A673 (cell line): ENCODE data around the gene ZNF630. TPM values are rescaled to one million over a fixed set of nuclear protein-coding genes. Genes with fewer than 3 reads are reported as not detected.

ENCODE experiments used
- BruUV-seq: library from RNA; stranded (reverse); fragments of 400-500 nt; replicated peaks from 2 replicates; lab custom pipeline; 2021; lab: Mats Ljungman, UMichigan
- CTCF ChIA-PET: fragments of 300-600 bp; sonication (Branson Sonifier 250); formaldehyde crosslinking; loops from one replicate; lab custom pipeline; 2022; ENCODE audit warnings: antibody characterized with exemption; lab: Charles Lee
- POLR2A ChIA-PET: fragments of 300-600 bp; sonication (Branson Sonifier 250); formaldehyde crosslinking; loops from one replicate; lab custom pipeline; 2022; ENCODE audit warnings: antibody characterized with exemption; ENCODE audit not compliant: low non-redundant PET; lab: Charles Lee
- DNase-seq: peaks from one replicate; pipeline ENCODE4 v3.0.0-alpha.2; 2015; ENCODE audit warnings: low spot score
- H3K27ac ChIP-seq: fragments of 200-600 bp; sonication (generic); 2 replicates; pipeline ENCODE4 v1.5.1; 2016; ENCODE audit warnings: mixed run types, low read depth, mild to moderate bottlenecking, mixed read lengths, antibody characterized with exemption, low read length; ENCODE audit not compliant: poor library complexity, severe bottlenecking
- H3K27me3 ChIP-seq: fragments of 200-600 bp; sonication (generic); replicated peaks from 2 replicates; pipeline ENCODE4 v1.6.1; 2017; ENCODE audit warnings: mixed run types, low read depth, mild to moderate bottlenecking, mixed read lengths, antibody characterized with exemption, low read length; ENCODE audit not compliant: insufficient read depth, poor library complexity
- H3K36me3 ChIP-seq: fragments of 200-600 bp; sonication (generic); 2 replicates; pipeline ENCODE4 v1.6.1; 2016; ENCODE audit warnings: mixed run types, mild to moderate bottlenecking, mixed read lengths, antibody characterized with exemption, low read length; ENCODE audit not compliant: insufficient read depth, poor library complexity, severe bottlenecking
- H3K4me1 ChIP-seq: fragments of 200-600 bp; sonication (generic); 2 replicates; pipeline ENCODE4 v1.6.1; 2017; ENCODE audit warnings: mixed run types, mild to moderate bottlenecking, mixed read lengths, antibody characterized with exemption, low read length; ENCODE audit not compliant: insufficient read depth, poor library complexity, severe bottlenecking
- H3K4me3 ChIP-seq: fragments of 200-600 bp; sonication (generic); 2 replicates; pipeline ENCODE4 v1.5.1; 2016; ENCODE audit warnings: low read depth, mixed run types, mild to moderate bottlenecking, mixed read lengths, low read length; ENCODE audit not compliant: poor library complexity, severe bottlenecking
- H3K9me3 ChIP-seq: fragments of 200-600 bp; sonication (generic); 2 replicates; pipeline ENCODE4 v1.6.1; 2016; ENCODE audit warnings: mixed run types, low read depth, mild to moderate bottlenecking, mixed read lengths, antibody characterized with exemption, low read length; ENCODE audit not compliant: poor library complexity, severe bottlenecking
- EZH2 ChIP-seq: fragments of 200-600 bp; sonication (generic); IDR thresholded peaks from 2 replicates; pipeline ENCODE4 v1.6.1; 2017; ENCODE audit warnings: borderline replicate concordance, low read depth, mild to moderate bottlenecking, mixed read lengths, antibody characterized with exemption, low read length; ENCODE audit not compliant: poor library complexity, severe bottlenecking
- intact Hi-C: fragments of 100-400 bp; cut with micrococcal nuclease; formaldehyde crosslinking; loops from one replicate; pipeline ENCODE4 v1.10.0; 2022; ENCODE audit not compliant: unreplicated experiment
- total RNA-seq: library from RNA; stranded (reverse); gene quantifications from 2 replicates; pipeline ENCODE4 v1.2.3, GENCODE V29; 2021
- TF ChIP-seq, protein P1 (sequence below): fragments of 300-800, 200-600 bp; sonication (generic); conservative IDR thresholded peaks from 2 replicates; pipeline ENCODE4 v1.5.1; 2017; ENCODE audit warnings: low read depth, mild to moderate bottlenecking, antibody characterized with exemption, low read length, moderate library complexity, mixed read lengths

ZNF630 gene
- total RNA-seq, 1 experiment from 2014 or later: 1.6 TPM

GRCh38 chrX:48071986-48072605, 656 bp upstream of the ZNF630 start:
- no peak overlapping the region for H3K27ac ChIP-seq
- POLR2A ChIA-PET: no interaction called here
- TF ChIP-seq, protein P1, sequence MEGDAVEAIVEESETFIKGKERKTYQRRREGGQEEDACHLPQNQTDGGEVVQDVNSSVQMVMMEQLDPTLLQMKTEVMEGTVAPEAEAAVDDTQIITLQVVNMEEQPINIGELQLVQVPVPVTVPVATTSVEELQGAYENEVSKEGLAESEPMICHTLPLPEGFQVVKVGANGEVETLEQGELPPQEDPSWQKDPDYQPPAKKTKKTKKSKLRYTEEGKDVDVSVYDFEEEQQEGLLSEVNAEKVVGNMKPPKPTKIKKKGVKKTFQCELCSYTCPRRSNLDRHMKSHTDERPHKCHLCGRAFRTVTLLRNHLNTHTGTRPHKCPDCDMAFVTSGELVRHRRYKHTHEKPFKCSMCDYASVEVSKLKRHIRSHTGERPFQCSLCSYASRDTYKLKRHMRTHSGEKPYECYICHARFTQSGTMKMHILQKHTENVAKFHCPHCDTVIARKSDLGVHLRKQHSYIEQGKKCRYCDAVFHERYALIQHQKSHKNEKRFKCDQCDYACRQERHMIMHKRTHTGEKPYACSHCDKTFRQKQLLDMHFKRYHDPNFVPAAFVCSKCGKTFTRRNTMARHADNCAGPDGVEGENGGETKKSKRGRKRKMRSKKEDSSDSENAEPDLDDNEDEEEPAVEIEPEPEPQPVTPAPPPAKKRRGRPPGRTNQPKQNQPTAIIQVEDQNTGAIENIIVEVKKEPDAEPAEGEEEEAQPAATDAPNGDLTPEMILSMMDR: no peak
- no peak for TF ChIP-seq EZH2
- H3K4me1 ChIP-seq: no peaks in the 10 kb centered on the region
- BruUV-seq: no TSS peak
- no peak overlapping the region for H3K4me3 ChIP-seq
- H3K36me3 ChIP-seq: no peaks in the 10 kb centered on the region
- no peaks in the 10 kb centered on the region for H3K9me3 ChIP-seq
- H3K27me3 ChIP-seq: no peaks in the 10 kb centered on the region
- intact Hi-C loops: no loop called here
- DNase-seq: no peak
- CTCF ChIA-PET: no interaction called here

GRCh38 chrX:48068096-48068887, 3.1 kb downstream of the ZNF630 start:
- Histone ChIP-seq H3K9me3 (no peaks in the 10 kb centered on the region), H3K4me3 (no peak overlapping the region), H3K4me1 (no peaks in the 10 kb centered on the region), H3K36me3 (no peaks in the 10 kb centered on the region), H3K27me3 (no peaks in the 10 kb centered on the region), H3K27ac (no peak overlapping the region)
- BruUV-seq: no TSS peak
- ChIA-PET CTCF (interaction anchor here (0.6 kb wide), 1 partner anchor 506 kb away, joined by 9 read pairs; no protein-coding TSS in a partner anchor), POLR2A (no interaction called here)
- TF ChIP-seq, protein P1: no peak
- no peak for TF ChIP-seq EZH2
- peak; percentile 10 for DNase-seq
- intact Hi-C loops: no loop called here

- Histone ChIP-seq H3K36me3 (no peaks in the 10 kb centered on the region), H3K4me3 (no peak overlapping the region), H3K27me3 (no peaks in the 10 kb centered on the region), H3K4me1 (no peaks in the 10 kb centered on the region), H3K27ac (no peak overlapping the region), H3K9me3 (peaks cover 17% of the 10 kb centered on the region)
- ChIA-PET CTCF (no interaction called here), POLR2A (no interaction called here)
- BruUV-seq: no TSS peak
- DNase-seq: no peak
- TF ChIP-seq, protein P1: no peak
- TF ChIP-seq EZH2: no peak
- intact Hi-C loops: no loop called here
These were observed 7.2 kb downstream of the ZNF630 start for GRCh38 chrX:48064261-48064660.
